Stimulated activated CD4-positive, alpha-beta T cell treated with anti-CD3 and anti-CD28 coated beads, Interleukin-1b, Interleukin-23, amount 100 ng/mL, for 1 hour (primary cell): ENCODE data around the gene ATG3.
"Not testable (repeated sequence)": the region's sequence is repeated elsewhere in the genome, so short reads cannot be mapped to it uniquely, and the experiment has no call there.

Experiments used
- DNase-seq, 2 donors: peaks; one replicate each; pipeline ENCODE4 v3.0.0-alpha.2; 2020; ENCODE audit warnings: low read depth in 2 of 2

The ATG3 gene

DNA sequence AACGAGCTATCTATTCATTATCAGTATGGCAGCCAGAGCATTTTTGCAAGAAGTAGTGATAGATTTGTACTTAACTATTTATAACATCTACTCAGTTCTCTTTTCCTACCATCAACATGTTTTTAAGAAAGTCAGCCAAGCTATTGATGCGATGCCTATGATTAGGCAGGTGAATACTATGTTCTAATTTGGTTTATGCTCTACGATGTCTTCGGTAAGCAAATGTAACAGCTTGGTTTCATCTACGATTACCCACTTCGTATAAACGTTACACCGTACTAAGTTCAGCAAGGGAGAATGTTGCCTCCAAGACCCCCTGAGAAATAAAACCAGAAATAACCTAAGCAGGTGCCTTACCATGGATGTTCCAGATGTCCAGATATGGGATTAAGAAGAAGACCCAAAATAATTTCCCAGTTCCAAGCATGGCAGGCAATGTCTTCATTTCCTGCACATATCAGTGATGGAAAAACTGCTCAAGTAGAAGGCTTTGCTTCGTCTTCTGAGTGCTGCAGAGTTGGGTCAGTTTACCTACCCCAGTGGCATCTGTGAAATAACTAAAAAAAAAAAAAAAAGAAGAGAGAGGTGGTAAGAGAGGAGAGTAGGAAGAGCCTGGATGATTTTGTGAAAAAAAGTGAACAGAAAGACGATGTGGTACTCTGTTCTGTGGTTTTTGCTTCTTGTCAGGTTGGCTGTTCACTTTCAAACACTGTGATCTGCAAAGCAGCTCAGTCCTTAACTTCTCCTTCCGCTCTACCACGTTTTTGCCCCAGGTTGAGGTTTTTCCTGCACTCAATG is 62.6 kb downstream of the ATG3 start, which contains the start of gene BTLA:
BTLA (minus strand) TSS at position 559 of the 798 bp plus-strand sequence; CDS start at position 445, 114 bp downstream.
- no peak for DNase-seq

GRCh38 chr3:112497897-112498548 is 63.7 kb downstream of the ATG3 start:
- DNase-seq = no peak

- DNase-seq = no peak
Observed at GRCh38 chr3:112496366-112497067, 65.2 kb downstream of the ATG3 start.

- DNase-seq = not testable (repeated sequence)
Observed at GRCh38 chr3:112494448-112494767, 67.4 kb downstream of the ATG3 start.

DNA sequence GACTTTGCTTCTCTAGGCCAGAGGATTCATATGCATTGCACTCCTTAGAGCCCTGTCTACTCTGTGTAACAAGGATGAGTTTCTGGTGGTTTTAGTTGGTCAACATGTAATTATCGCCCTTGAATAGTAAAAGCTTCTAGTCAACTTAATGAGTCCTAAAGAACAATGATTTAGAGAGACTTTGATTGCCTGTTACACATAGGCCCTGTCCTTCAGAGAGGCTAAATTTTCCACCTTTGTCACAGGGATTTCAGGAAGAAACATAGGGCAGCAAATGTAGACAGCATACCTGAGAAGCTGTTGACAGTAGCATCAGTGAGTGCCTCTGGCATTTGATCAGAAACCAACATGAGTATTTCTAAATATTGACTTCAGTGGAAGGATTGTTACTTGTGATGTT is 69.6 kb downstream of the ATG3 start:
- no peak for DNase-seq

GRCh38 chr3:112491373-112491772 is 70.4 kb downstream of the ATG3 start:
- DNase-seq = no peak

DNA sequence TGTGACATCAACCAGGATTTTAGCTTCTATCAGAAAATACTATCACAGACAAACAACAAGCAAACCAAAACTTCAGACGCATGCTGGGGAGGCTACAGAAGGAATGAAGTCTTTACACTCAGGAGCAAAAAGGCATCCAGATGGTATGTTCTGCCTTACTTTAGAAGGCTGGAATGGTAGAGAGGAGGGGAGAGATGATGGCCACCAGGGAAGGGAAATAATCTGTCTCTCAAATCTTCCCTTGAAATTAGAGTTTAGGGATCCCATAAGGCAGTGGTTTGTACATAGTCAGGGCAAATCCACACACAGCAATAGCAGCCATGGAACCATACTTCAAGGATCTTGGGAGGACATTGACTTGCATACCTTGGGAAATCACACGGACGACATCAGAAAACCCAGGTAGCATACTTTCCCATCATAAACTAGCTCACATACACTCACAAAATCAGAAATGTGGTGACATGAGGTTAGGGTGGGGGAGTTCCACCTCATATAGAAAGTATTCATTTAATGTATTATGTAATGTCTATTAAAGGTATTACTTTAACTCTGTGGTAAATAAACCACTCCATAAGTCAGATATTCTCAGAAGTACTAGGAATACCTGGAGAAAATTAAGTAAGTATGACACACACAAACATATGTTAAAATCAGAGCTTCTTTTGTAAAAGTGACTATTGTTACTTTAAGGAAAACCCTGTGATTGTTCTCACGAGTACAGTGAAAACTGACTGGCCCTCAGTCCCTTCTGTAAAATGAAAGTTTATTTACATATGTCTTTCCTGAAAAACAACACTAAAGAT is 71.9 kb downstream of the ATG3 start:
- no peak for DNase-seq

DNA sequence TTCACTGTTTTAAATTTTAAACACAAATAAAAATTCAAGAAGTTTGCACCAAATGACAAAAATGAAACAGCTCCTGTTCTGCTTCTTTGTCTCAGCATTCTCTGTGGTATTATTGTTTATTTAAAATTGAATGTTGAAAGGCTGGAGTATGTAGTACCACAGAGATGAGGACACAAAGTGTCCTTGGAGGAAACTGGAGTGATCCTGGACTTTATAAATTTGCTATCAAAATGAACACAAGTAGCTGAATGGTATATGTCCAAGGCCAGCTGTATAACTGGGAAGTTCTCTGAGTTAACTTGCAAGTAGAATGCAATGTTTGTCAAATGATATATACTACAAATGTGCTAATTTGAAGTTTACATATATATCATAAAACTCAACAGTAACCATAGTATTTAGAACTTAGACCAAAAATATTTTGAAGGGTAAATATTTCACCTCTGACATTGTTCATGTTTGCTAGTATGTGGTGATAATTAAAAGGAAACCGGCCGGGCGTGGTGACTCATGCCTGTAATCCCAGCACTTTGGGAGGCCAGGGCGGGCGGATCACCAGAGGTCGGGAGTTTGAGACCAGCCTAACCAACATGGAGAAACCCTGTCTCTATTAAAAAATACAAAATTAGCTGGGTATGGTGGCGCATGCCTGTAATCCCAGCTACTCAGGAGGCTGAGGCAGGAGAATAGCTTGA is 74.8 kb downstream of the ATG3 start:
- no peak for DNase-seq

DNA sequence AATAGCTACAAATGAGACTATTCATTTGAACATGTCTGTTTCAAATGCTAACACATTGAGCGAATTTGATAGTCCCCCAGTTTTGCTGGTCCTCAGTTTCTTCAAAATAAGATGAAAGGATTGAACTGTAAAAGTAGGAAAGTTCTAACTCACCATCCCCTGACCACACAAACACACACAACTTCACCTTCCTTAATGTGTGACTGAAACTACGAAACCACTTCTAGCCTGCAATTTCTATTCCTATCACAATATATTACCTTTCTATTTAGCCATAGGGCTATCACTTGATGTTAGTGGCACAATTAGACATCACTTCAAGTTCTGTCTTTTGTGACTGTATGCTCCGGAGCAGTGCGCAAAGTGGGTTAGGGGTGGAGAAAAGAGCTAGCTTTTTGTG is 77.4 kb downstream of the ATG3 start:
- DNase-seq = no peak

DNA sequence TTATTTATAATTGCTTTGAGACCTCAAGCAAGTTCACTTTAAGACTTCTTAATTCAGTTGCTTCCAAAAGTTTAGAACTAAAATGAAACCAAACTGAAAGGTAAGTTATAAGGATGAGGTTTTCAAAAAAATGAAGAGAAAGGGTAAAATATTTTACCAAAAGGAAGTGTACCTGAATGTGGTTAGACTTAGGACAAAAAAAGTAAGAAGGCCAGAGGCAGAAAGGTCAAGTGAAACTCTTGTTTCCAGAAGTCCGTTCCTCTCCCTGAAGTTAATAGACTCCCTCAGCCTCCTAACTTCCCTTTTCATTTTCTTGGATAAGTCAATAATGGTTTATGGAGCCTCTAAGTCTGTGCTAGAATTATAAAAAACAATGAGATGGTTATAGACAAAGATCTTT is 79.1 kb downstream of the ATG3 start:
- no peak for DNase-seq
